Cardiac muscle cell (in vitro differentiated cells and primary cell): Measurements from ENCODE around the gene FAM131C. TPM values are rescaled to one million over a fixed set of nuclear protein-coding genes. Genes with fewer than 3 reads are reported as not detected.

ENCODE experiments used
- DNase-seq, 2 donors: peaks; one replicate each; pipeline versions ENCODE4 v3.0.0 to v3.0.0-alpha.2; 2010 to 2017; ENCODE audit warnings: low read depth in 1 of 2, low spot score in 1 of 2
- H3K27ac ChIP-seq: fragments of 200-600 bp; sonication (generic); 2 replicates; pipeline ENCODE4 v1.5.1; 2016
- H3K27me3 ChIP-seq: fragments of 200-600 bp; sonication (generic); 2 replicates; pipeline ENCODE4 v1.6.0; 2016; ENCODE audit warnings: control low read depth
- H3K36me3 ChIP-seq: fragments of 200-600 bp; sonication (generic); 2 replicates; pipeline ENCODE4 v1.5.1; 2016; ENCODE audit warnings: control low read depth
- H3K4me1 ChIP-seq: fragments of 200-600 bp; sonication (generic); 2 replicates; pipeline ENCODE4 v1.8.1; 2017; ENCODE audit warnings: low read depth, mild to moderate bottlenecking, mixed run types
- H3K4me3 ChIP-seq: fragments of 200-600 bp; sonication (generic); 2 replicates; pipeline ENCODE4 v1.5.1; 2016; ENCODE audit warnings: mild to moderate bottlenecking
- H3K9me3 ChIP-seq: fragments of 200-600 bp; sonication (generic); 2 replicates; pipeline ENCODE4 v1.5.1; 2017; ENCODE audit warnings: low read depth, mild to moderate bottlenecking, control low read depth
- polyA plus RNA-seq: library from polyadenylated mRNA; unstranded; fragments of >200 nt; fragmentation: Nextera tagmentation; extraction: Ambion mirVana; gene quantifications from 2 replicates; pipeline ENCODE4 v1.2.1, GENCODE V29; 2016
- total RNA-seq: library from RNA; depleted of rRNA; stranded (reverse); fragments of >200 nt; gene quantifications from 2 replicates; pipeline ENCODE4 v1.2.3, GENCODE V29; 2016
- TF ChIP-seq, protein P1 (sequence below): IDR thresholded peaks from 2 replicates; pipeline ENCODE4 v1.5.1; 2012; ENCODE audit warnings: low read depth, mild to moderate bottlenecking, low read length

The FAM131C gene
- total and polyA plus RNA-seq, 2 experiments from 2014 or later = 10.4 to 10.9 TPM

DNA sequence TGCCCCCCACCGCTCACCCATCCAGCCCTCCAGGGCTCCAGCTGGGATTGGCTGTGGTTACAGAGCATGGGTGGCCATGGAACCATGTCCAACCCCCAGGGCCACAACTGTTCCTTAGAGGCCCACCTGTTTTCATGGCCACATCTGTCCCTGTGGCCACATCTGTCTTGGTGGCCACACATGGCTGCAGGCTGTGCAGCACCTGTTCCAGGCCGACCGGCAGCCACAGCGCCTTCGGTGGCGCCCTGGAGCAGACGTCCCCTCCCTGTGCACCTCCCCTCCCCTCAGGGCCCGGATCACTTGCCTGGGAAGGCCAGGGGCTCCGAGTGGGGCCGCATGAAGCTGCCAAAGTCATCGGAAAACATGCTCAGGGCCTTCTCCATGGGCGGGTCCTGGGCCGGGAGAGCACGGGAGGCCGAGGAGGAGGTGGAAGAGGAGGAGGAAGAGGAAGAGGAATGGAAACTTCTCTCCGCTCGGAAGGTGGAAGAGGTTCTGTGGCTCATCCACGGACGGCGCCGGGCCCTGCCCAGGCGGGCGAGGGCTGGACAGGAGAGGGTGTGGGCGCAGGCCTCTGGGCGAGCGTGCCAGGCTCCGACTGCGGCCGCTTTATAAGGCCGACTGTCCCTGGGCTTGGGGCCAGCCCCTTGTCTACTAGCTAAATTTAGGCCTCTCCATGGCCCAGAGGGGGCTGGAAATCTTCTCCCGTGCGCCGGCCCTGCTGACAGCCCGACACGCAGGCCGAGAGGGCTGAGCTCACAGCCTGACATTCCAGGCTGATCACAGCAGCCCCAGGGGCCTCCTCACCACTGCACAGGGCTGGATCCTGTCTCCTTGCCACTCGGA lies 55.8 kb downstream of the FAM131C start, which contains the start of gene HSPB7:
Gene HSPB7 (minus strand): TSS at position 583 of the 843 bp plus-strand sequence. CDS start 80 bp downstream, at position 503.
- no peaks in the 10 kb centered on the region for H3K27me3 ChIP-seq
- peak within 1 kb of the TSS; percentile 42 for H3K4me3 ChIP-seq
- H3K9me3 ChIP-seq = no peaks in the 10 kb centered on the region
- TF ChIP-seq, protein P1, sequence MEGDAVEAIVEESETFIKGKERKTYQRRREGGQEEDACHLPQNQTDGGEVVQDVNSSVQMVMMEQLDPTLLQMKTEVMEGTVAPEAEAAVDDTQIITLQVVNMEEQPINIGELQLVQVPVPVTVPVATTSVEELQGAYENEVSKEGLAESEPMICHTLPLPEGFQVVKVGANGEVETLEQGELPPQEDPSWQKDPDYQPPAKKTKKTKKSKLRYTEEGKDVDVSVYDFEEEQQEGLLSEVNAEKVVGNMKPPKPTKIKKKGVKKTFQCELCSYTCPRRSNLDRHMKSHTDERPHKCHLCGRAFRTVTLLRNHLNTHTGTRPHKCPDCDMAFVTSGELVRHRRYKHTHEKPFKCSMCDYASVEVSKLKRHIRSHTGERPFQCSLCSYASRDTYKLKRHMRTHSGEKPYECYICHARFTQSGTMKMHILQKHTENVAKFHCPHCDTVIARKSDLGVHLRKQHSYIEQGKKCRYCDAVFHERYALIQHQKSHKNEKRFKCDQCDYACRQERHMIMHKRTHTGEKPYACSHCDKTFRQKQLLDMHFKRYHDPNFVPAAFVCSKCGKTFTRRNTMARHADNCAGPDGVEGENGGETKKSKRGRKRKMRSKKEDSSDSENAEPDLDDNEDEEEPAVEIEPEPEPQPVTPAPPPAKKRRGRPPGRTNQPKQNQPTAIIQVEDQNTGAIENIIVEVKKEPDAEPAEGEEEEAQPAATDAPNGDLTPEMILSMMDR = no peak
- DNase-seq = peak; percentile 90 to 97
- H3K36me3 ChIP-seq = no peaks in the 10 kb centered on the region
- H3K27ac ChIP-seq = peak within 1 kb of the TSS; percentile 100
- H3K4me1 ChIP-seq = peaks cover 69% of the 10 kb centered on the region

- peaks cover 72% of the 10 kb centered on the region for H3K4me1 ChIP-seq
- no peaks in the 10 kb centered on the region for H3K27me3 ChIP-seq
- TF ChIP-seq, protein P1 = no peak
- H3K27ac ChIP-seq = peak overlapping the region; percentile 100
- H3K36me3 ChIP-seq = no peaks in the 10 kb centered on the region
- H3K9me3 ChIP-seq = no peaks in the 10 kb centered on the region
- no peak for DNase-seq
- H3K4me3 ChIP-seq = peak overlapping the region; percentile 42
Observed at GRCh38 chr1:16017076-16017460, 56.4 kb downstream of the FAM131C start.

DNA sequence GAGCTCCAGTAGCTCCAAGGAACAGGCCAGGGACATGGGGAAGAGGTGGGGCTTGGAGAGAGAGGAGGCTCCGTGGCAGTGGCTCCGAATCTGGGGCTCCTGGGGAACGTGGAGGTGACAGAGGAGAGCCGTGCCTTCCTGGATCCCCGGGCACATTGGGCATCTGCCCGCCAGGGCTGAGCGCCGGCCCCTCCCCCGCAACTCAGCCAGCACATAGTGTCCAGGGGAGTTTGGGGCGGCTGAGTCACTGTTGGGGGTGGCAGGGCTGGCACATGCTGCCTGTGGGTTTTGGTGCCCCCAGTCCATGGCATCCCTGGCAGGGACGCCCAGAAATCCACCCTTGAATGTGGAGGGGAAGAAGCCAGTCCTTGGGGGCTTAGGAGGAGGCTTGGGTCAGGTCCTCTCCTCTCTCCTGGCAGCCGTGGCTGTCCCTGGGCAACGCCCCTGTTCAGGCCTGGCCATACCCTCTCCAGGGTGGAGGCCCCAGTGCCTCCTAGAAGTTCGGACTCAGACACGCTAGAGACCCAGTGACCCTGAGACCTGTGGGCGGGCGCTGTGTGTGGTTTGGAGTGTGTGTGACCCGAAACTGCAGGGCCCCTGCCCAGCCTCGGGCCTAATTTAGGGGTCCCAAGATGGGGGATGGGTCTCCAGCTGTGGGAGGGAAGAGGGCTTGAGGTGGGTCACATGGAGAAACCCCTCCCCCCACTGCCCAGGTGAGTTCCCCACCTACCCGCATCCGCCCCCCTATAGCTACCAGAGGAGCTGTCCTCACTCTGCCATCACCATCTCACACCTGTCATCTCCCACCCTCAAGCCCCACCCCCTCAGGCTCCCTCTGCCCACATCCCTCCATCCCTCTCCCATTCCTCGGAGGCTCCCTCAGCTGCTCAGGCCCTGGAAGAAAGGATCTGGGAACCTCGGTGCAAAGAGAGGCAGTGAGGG lies 57.2 kb downstream of the FAM131C start:
- no peaks in the 10 kb centered on the region for H3K27me3 ChIP-seq
- no peaks in the 10 kb centered on the region for H3K36me3 ChIP-seq
- peak overlapping the region; percentile 100 for H3K27ac ChIP-seq
- H3K4me1 ChIP-seq = peaks cover 65% of the 10 kb centered on the region
- TF ChIP-seq, protein P1 = no peak
- peak in 1 of 2 donors; percentile 60 for DNase-seq
- peak overlapping the region; percentile 42 for H3K4me3 ChIP-seq
- H3K9me3 ChIP-seq = no peaks in the 10 kb centered on the region

DNA sequence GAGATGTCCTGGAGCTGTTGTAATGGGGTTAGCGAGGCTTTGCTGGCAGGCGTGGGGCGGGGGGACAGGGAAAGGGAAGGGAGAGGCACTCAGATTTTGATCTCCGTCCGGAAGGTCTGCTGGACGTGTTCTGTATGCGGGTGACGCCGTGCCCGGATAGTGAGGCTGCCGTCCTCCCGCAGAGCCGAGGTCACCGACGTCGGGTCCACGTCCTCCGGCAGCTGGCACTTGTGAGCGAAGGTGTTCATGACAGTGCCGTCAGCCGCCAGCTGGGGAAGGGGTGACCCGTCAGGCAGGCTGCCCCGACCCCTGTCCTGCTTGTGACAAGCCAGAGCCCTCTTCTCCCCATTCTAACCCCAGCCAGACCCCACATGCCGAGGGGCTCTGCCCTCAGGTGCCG lies 58.0 kb downstream of the FAM131C start:
- H3K4me1 ChIP-seq = peaks cover 70% of the 10 kb centered on the region

More for the DNA sequence above, 58.0 kb downstream of the FAM131C start:
- TF ChIP-seq, protein P1 = no peak
- Histone ChIP-seq H3K36me3 (no peaks in the 10 kb centered on the region), H3K27ac (peak overlapping the region; percentile 100), H3K9me3 (no peaks in the 10 kb centered on the region), H3K4me3 (peak overlapping the region; percentile 42), H3K27me3 (no peaks in the 10 kb centered on the region)
- DNase-seq = no peak
